Ishikawa (cell line): Measurements from ENCODE around the gene MSL2.

Source experiments
- CEBPB ChIP-seq: IDR thresholded peaks from 2 replicates; pipeline ENCODE4 v1.6.1; 2012
- CREB1 ChIP-seq: IDR thresholded peaks from 2 replicates; pipeline ENCODE4 v1.6.1; 2012; ENCODE audit warnings: low read depth
- EGR1 ChIP-seq: IDR thresholded peaks from 2 replicates; pipeline ENCODE4 v1.6.1; 2012
- EP300 ChIP-seq: IDR thresholded peaks from 2 replicates; pipeline ENCODE4 v1.6.1; 2012; ENCODE audit warnings: borderline replicate concordance
- FOXM1 ChIP-seq: IDR thresholded peaks from 2 replicates; pipeline ENCODE4 v1.6.1; 2012; ENCODE audit warnings: low read depth, borderline replicate concordance
- TCF12 ChIP-seq: IDR thresholded peaks from 2 replicates; pipeline ENCODE4 v1.6.1; 2012; ENCODE audit warnings: low read depth
- TEAD4 ChIP-seq: IDR thresholded peaks from 2 replicates; pipeline ENCODE4 v1.6.1; 2012
- USF1 ChIP-seq: IDR thresholded peaks from 2 replicates; pipeline ENCODE4 v1.6.1; 2012
- TF ChIP-seq, protein P1 (sequence below): IDR thresholded peaks from 2 replicates; pipeline ENCODE4 v1.6.1; 2012

DNA sequence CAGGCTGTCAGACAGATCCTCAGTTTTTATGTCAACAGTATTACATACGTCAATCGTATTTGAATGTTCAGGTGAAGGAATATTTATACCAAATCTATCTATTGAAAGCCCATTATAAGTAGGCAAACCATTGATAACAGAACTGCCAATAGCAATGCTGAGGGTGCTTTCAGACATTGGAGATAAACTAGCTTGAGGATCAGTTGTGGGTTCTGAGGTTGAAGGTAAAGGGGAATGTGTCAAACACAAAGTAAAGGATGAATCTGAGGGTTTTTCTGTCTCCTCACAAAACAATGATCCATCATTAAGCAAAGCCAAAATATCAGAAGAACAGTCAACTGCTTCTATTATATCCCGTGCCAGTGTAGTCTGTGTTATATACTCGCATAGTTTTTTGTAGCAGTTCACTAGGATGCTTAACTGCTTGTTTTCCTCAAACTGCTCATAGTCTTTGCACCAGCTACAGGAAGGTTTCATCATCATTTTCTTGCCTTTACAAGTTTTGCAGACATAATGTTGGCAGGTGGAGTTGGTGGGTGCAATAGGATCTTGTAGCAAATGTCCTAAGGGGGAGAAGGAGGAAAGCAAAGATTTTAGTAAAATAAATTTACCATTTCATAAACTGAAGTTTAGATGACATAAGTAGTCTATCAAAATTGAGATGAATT is 43.8 kb downstream of the MSL2 start:
- TF ChIP-seq TCF12 (no peak), TEAD4 (no peak), EGR1 (no peak), USF1 (no peak), EP300 (no peak), CREB1 (no peak), CEBPB (no peak), FOXM1 (no peak)
- TF ChIP-seq, protein P1, sequence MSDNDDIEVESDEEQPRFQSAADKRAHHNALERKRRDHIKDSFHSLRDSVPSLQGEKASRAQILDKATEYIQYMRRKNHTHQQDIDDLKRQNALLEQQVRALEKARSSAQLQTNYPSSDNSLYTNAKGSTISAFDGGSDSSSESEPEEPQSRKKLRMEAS = no peak
